ENCODE results near the gene ATP6V1B1. TPM values are rescaled to one million over a fixed set of nuclear protein-coding genes. Genes with fewer than 3 reads are reported as not detected.

Gene ATP6V1B1
- total RNA-seq, 1 donor from 2014 or later = 4.6 TPM

- Mint-ChIP-seq H3K9me3 (no peaks in the 10 kb centered on the region), H3K27me3 (ENCODE audit: low read depth) (no peaks in the 10 kb centered on the region), H3K27ac (ENCODE audit: unreplicated experiment) (no peak overlapping the region), H3K4me1 (no peaks in the 10 kb centered on the region), H3K36me3 (ENCODE audit: low read depth) (peaks cover 12% of the 10 kb centered on the region), H3K4me3 (peak overlapping the region; percentile 25)
- peak; percentile 83 for TF ChIP-seq CTCF (conservative IDR thresholded peaks at IDR 0.05)
- DNase-seq (ENCODE audit: low read depth, low spot score) = peak; percentile 62
These were observed 49.0 kb downstream of the ATP6V1B1 start for GRCh38 chr2:70984576-70985282.

GRCh38 chr2:70985283-70985688 lies 49.6 kb downstream of the ATP6V1B1 start:
- H3K27me3 Mint-ChIP-seq (ENCODE audit: low read depth) = no peaks in the 10 kb centered on the region
- H3K4me1 Mint-ChIP-seq = no peaks in the 10 kb centered on the region

GRCh38 chr2:70985956-70986355 lies 50.3 kb downstream of the ATP6V1B1 start:
- Mint-ChIP-seq H3K36me3 (ENCODE audit: low read depth) (peaks cover 12% of the 10 kb centered on the region), H3K4me1 (peaks cover 4% of the 10 kb centered on the region), H3K4me3 (no peak overlapping the region), H3K27ac (ENCODE audit: unreplicated experiment) (no peak overlapping the region), H3K9me3 (no peaks in the 10 kb centered on the region), H3K27me3 (ENCODE audit: low read depth) (no peaks in the 10 kb centered on the region)
- no peak for DNase-seq (ENCODE audit: low read depth, low spot score)
- no peak for TF ChIP-seq CTCF (conservative IDR thresholded peaks at IDR 0.05)

More at GRCh38 chr2:70985283-70985688, 49.6 kb downstream of the ATP6V1B1 start:
- peaks cover 12% of the 10 kb centered on the region for H3K36me3 Mint-ChIP-seq (ENCODE audit: low read depth)
- no peak for DNase-seq (ENCODE audit: low read depth, low spot score)
- no peaks in the 10 kb centered on the region for H3K9me3 Mint-ChIP-seq
- TF ChIP-seq CTCF (conservative IDR thresholded peaks at IDR 0.05) = no peak
- H3K4me3 Mint-ChIP-seq = no peak overlapping the region
- no peak overlapping the region for H3K27ac Mint-ChIP-seq (ENCODE audit: unreplicated experiment)

- Mint-ChIP-seq H3K9me3 (no peaks in the 10 kb centered on the region), H3K36me3 (ENCODE audit: low read depth) (peaks cover 12% of the 10 kb centered on the region), H3K27me3 (ENCODE audit: low read depth) (no peaks in the 10 kb centered on the region), H3K4me3 (no peak overlapping the region), H3K4me1 (peaks cover 10% of the 10 kb centered on the region), H3K27ac (ENCODE audit: unreplicated experiment) (no peak overlapping the region)
- DNase-seq (ENCODE audit: low read depth, low spot score) = no peak
- TF ChIP-seq CTCF (conservative IDR thresholded peaks at IDR 0.05) = no peak
These were observed 50.9 kb downstream of the ATP6V1B1 start for GRCh38 chr2:70986499-70987189.

GRCh38 chr2:70987386-70987785 lies 51.7 kb downstream of the ATP6V1B1 start:
- Mint-ChIP-seq H3K9me3 (no peaks in the 10 kb centered on the region), H3K4me1 (peaks cover 12% of the 10 kb centered on the region), H3K4me3 (no peak overlapping the region), H3K27me3 (ENCODE audit: low read depth) (no peaks in the 10 kb centered on the region), H3K27ac (ENCODE audit: unreplicated experiment) (no peak overlapping the region), H3K36me3 (ENCODE audit: low read depth) (peaks cover 12% of the 10 kb centered on the region)
- DNase-seq (ENCODE audit: low read depth, low spot score) = no peak
- TF ChIP-seq CTCF (conservative IDR thresholded peaks at IDR 0.05) = no peak

All from neural crest cell (in vitro differentiated cells).